Sigmoid colon (tissue), 7 donors: Measurements from ENCODE around the gene NAAA. TPM values are rescaled to one million over a fixed set of nuclear protein-coding genes. Genes with fewer than 3 reads are reported as not detected.

ENCODE experiments used
- DNase-seq: peaks from one replicate; pipeline ENCODE4 v3.0.0-alpha.2; 2019
- H3K27ac ChIP-seq, 4 donors: fragments of 200-600 bp; sonication (generic); one replicate each; pipeline ENCODE4 v1.5.1; 2016 to 2019; ENCODE audit warnings: mild to moderate bottlenecking in 1 of 4
- H3K27me3 ChIP-seq, 3 donors: fragments of 200-600 bp; sonication (generic); one replicate each; pipeline ENCODE4 v1.5.1; 2019; ENCODE audit warnings: mild to moderate bottlenecking in 1 of 3
- H3K36me3 ChIP-seq, 4 donors: fragments of 200-600 bp; sonication (generic); one replicate each; pipeline ENCODE4 v1.5.1; 2016 to 2019
- H3K4me1 ChIP-seq, 4 donors: fragments of 200-600 bp; sonication (generic); one replicate each; pipeline ENCODE4 v1.5.1; 2017 to 2019
- H3K4me3 ChIP-seq, 4 donors: fragments of 200-600 bp; sonication (generic); one replicate each; pipeline ENCODE4 v1.5.1; 2017 to 2019; ENCODE audit warnings: mild to moderate bottlenecking in 2 of 4, moderate library complexity in 1 of 4
- H3K9me3 ChIP-seq, 4 donors: fragments of 200-600 bp in 3 of 4; sonication (generic) in 3 of 4; one replicate each; pipeline versions ENCODE4 v1.5.1 to v1.6.1; 2013 to 2019
- CTCF ChIP-seq, 4 experiments: fragments of 450-650 bp in 3 of 4; fragments of 200-600 bp in 1 of 4; IDR thresholded peaks; one replicate each; pipeline ENCODE4 v1.5.1; 2016 to 2019; ENCODE audit warnings: antibody characterized with exemption in 4 of 4, mild to moderate bottlenecking in 3 of 4, moderate library complexity in 2 of 4
- EP300 ChIP-seq, 4 donors: sonication (generic); formaldehyde crosslinking; IDR thresholded peaks; one replicate each; pipeline ENCODE4 v1.6.1; 2017; ENCODE audit warnings: antibody characterized with exemption in 4 of 4
- POLR2A ChIP-seq, 2 donors: fragments of 450-650 bp; IDR thresholded peaks; one replicate each; pipeline ENCODE4 v1.6.1; 2016; ENCODE audit warnings: antibody characterized with exemption in 2 of 2, mild to moderate bottlenecking in 2 of 2, moderate library complexity in 2 of 2
- POLR2AphosphoS5 ChIP-seq, 4 donors: sonication (generic); formaldehyde crosslinking; IDR thresholded peaks; one replicate each; pipeline ENCODE4 v1.6.1; 2017; ENCODE audit warnings: antibody characterized with exemption in 4 of 4
- WGBS, 2 donors: extraction: QIAGEN DNeasy Blood & Tissue Kit; methylation state at CpG; one replicate each; pipeline ENCODE4 v1.1.7; 2013; 5-methylcytosine and 5-hydroxymethylcytosine counted together
- intact Hi-C: fragments of 100-400 bp; cut with DNase I; formaldehyde crosslinking; loops from one replicate; pipeline ENCODE4 v1.15.1; 2023
- polyA plus RNA-seq, 3 donors: library from polyadenylated mRNA; stranded (reverse); fragments of 200-250 nt; gene quantifications; one replicate each; pipeline ENCODE4 v1.2.3, GENCODE V29; 2013
- total RNA-seq, 4 donors: library from RNA; depleted of rRNA; stranded (reverse); fragments of >200 nt; gene quantifications; one replicate each; pipeline ENCODE4 v1.1.0, GENCODE V29; 2016
- donor health status: healthy with polysubstance abuse.
- donor health status: Bipolar disorder and iron deficiency.
- donor health status: healthy.

Gene NAAA
- total and polyA plus RNA-seq, 7 donors: 23.3 to 60.6 (median 43.7) TPM

GRCh38 chr4:75953509-75953908, 12.7 kb upstream of the NAAA start:
- intact Hi-C loops: loop anchor here (10.0 kb wide), 1 partner anchor 169 kb away; no protein-coding TSS in a partner anchor
- no peak for TF ChIP-seq EP300 (IDR thresholded peaks at IDR 0.05)
- TF ChIP-seq CTCF (IDR thresholded peaks at IDR 0.05): no peak
- TF ChIP-seq POLR2AphosphoS5 (IDR thresholded peaks at IDR 0.05): no peak
- TF ChIP-seq POLR2A (IDR thresholded peaks at IDR 0.05): no peak
- Histone ChIP-seq H3K36me3 (peaks cover 8 to 100% (median 64%) of the 10 kb centered on the region in 4 donors), H3K27me3 (no peaks in the 10 kb centered on the region), H3K4me1 (no peaks in the 10 kb centered on the region), H3K9me3 (no peaks in the 10 kb centered on the region), H3K27ac (no peak overlapping the region), H3K4me3 (no peak overlapping the region)
- 84 to 86% methylated on average over 2 of the region's 2 CpGs for WGBS, 2 donors
- no peak for DNase-seq

GRCh38 chr4:75950213-75950815, 9.5 kb upstream of the NAAA start:
- no peaks in the 10 kb centered on the region for H3K4me1 ChIP-seq
- no peak for TF ChIP-seq POLR2AphosphoS5 (IDR thresholded peaks at IDR 0.05)
- no peak for TF ChIP-seq POLR2A (IDR thresholded peaks at IDR 0.05)
- no peak for TF ChIP-seq EP300 (IDR thresholded peaks at IDR 0.05)
- TF ChIP-seq CTCF (IDR thresholded peaks at IDR 0.05): no peak
- no peaks in the 10 kb centered on the region for H3K9me3 ChIP-seq
- no peak for DNase-seq
- H3K4me3 ChIP-seq: no peak overlapping the region
- H3K27me3 ChIP-seq: no peaks in the 10 kb centered on the region
- peaks cover 0 to 88% (median 42%) of the 10 kb centered on the region in 4 donors for H3K36me3 ChIP-seq
- intact Hi-C loops: loop anchor here (10.0 kb wide), 1 partner anchor 166 kb away; no protein-coding TSS in a partner anchor
- WGBS, 2 donors: 75 to 82% methylated on average over 3 of the region's 3 CpGs
- no peak overlapping the region for H3K27ac ChIP-seq

GRCh38 chr4:75948822-75949444, 8.1 kb upstream of the NAAA start:
- Histone ChIP-seq H3K4me1 (no peaks in the 10 kb centered on the region), H3K9me3 (no peaks in the 10 kb centered on the region), H3K4me3 (no peak overlapping the region), H3K27ac (no peak overlapping the region), H3K27me3 (no peaks in the 10 kb centered on the region), H3K36me3 (peaks cover 0 to 74% (median 31%) of the 10 kb centered on the region in 4 donors)
- DNase-seq: no peak
- 53 to 66% methylated on average over 5 of the region's 5 CpGs for WGBS, 2 donors
- TF ChIP-seq EP300 (IDR thresholded peaks at IDR 0.05): no peak
- no peak for TF ChIP-seq POLR2A (IDR thresholded peaks at IDR 0.05)
- no peak for TF ChIP-seq POLR2AphosphoS5 (IDR thresholded peaks at IDR 0.05)
- TF ChIP-seq CTCF (IDR thresholded peaks at IDR 0.05): no peak
- intact Hi-C loops: no loop called here

- H3K27me3 ChIP-seq: no peaks in the 10 kb centered on the region
- H3K9me3 ChIP-seq: no peaks in the 10 kb centered on the region
- H3K36me3 ChIP-seq: no peaks in the 10 kb centered on the region
- peak; percentile 84 for DNase-seq
- peak overlapping the region; percentile 61 to 79 (median 69) for H3K4me3 ChIP-seq
- 0% methylated on average over 67 of the region's 67 CpGs for WGBS, 2 donors
- intact Hi-C loops: loop anchor here (2.0 kb wide), 1 partner anchor 23 kb away; no protein-coding TSS in a partner anchor
- H3K4me1 ChIP-seq: peaks cover 0 to 4% (median 0%) of the 10 kb centered on the region in 4 donors
- peak in 2 of 4 donors; percentile 44 to 54 for TF ChIP-seq POLR2AphosphoS5 (IDR thresholded peaks at IDR 0.05)
- TF ChIP-seq POLR2A (IDR thresholded peaks at IDR 0.05): no peak
- H3K27ac ChIP-seq: peak overlapping the region; percentile 69 to 84 (median 74)
These were observed 722 bp downstream of the NAAA start for GRCh38 chr4:75939890-75940691.

GRCh38 chr4:75935628-75936027, 5.2 kb downstream of the NAAA start:
- 95 to 96% methylated on average over 1 of the region's 1 CpG for WGBS, 2 donors
- no peak for TF ChIP-seq POLR2A (IDR thresholded peaks at IDR 0.05)
- no peak for TF ChIP-seq CTCF (IDR thresholded peaks at IDR 0.05)
- no peak for TF ChIP-seq POLR2AphosphoS5 (IDR thresholded peaks at IDR 0.05)
- TF ChIP-seq EP300 (IDR thresholded peaks at IDR 0.05): no peak
- no peak overlapping the region for H3K4me3 ChIP-seq

More at GRCh38 chr4:75935628-75936027, 5.2 kb downstream of the NAAA start:
- Histone ChIP-seq H3K9me3 (no peaks in the 10 kb centered on the region), H3K36me3 (peaks cover 0 to 4% (median under 1%) of the 10 kb centered on the region in 4 donors), H3K27ac (no peak overlapping the region), H3K4me1 (no peaks in the 10 kb centered on the region), H3K27me3 (no peaks in the 10 kb centered on the region)
- no peak for DNase-seq
- intact Hi-C loops: no loop called here
